Natural killer cell (primary cell): Measurements from ENCODE around the gene SEPTIN14. TPM values are rescaled to one million over a fixed set of nuclear protein-coding genes. Genes with fewer than 3 reads are reported as not detected.
"Not testable (repeated sequence)": the region's sequence is repeated elsewhere in the genome, so short reads cannot be mapped to it uniquely, and the experiment has no call there.

Experiments
- ATAC-seq, 3 donors: fragments of 150-1000 bp in 2 of 3; fragments of 200-7000 bp in 1 of 3; cut with Tn5 transposase; 1 replicate in 1 of 3; 2 replicates in 2 of 3; pipeline ENCODE4 v1.10.0; 2021; ENCODE audit warnings: mild to moderate bottlenecking in 2 of 3, moderate library complexity in 2 of 3
- DNase-seq, 2 donors: peaks; one replicate each; pipeline versions ENCODE4 v3.0.0 to v3.0.0-alpha.2; 2013 to 2021; ENCODE audit warnings: mixed read lengths in 1 of 2
- H3K27ac ChIP-seq: one replicate; pipeline ENCODE4 v1.5.1; 2013; ENCODE audit warnings: mild to moderate bottlenecking, low read length
- H3K27me3 ChIP-seq: one replicate; pipeline ENCODE4 v1.6.1; 2013; ENCODE audit warnings: low read length; ENCODE audit not compliant: control insufficient read depth, insufficient read depth
- H3K36me3 ChIP-seq: one replicate; pipeline ENCODE4 v1.6.1; 2013; ENCODE audit warnings: low read length; ENCODE audit not compliant: control insufficient read depth, insufficient read depth
- H3K4me1 ChIP-seq: one replicate; pipeline ENCODE4 v1.6.1; 2013; ENCODE audit warnings: low read length; ENCODE audit not compliant: control insufficient read depth, insufficient read depth
- H3K4me3 ChIP-seq: one replicate; pipeline ENCODE4 v1.5.1; 2013; ENCODE audit warnings: low read length
- H3K9me3 ChIP-seq: one replicate; pipeline ENCODE4 v1.6.1; 2013; ENCODE audit warnings: low read length; ENCODE audit not compliant: control insufficient read depth, insufficient read depth
- H3K27ac Mint-ChIP-seq, 2 donors: one replicate each; pipeline ENCODE4 v1.8.0; 2022; ENCODE audit warnings: mild to moderate bottlenecking in 2 of 2, mixed read lengths in 2 of 2, moderate library complexity in 1 of 2
- H3K27me3 Mint-ChIP-seq, 2 donors: one replicate each; pipeline ENCODE4 v1.8.0; 2022; ENCODE audit warnings: low read depth in 2 of 2, mixed read lengths in 2 of 2
- H3K36me3 Mint-ChIP-seq: one replicate; pipeline ENCODE4 v1.8.0; 2022; ENCODE audit warnings: mixed read lengths
- H3K4me1 Mint-ChIP-seq, 2 donors: one replicate each; pipeline ENCODE4 v1.8.0; 2022; ENCODE audit warnings: mixed read lengths in 2 of 2
- H3K4me3 Mint-ChIP-seq: one replicate; pipeline ENCODE4 v1.8.0; 2022; ENCODE audit warnings: mild to moderate bottlenecking, moderate library complexity, mixed read lengths
- H3K9me3 Mint-ChIP-seq, 2 donors: one replicate each; pipeline ENCODE4 v1.8.0; 2022; ENCODE audit warnings: mixed read lengths in 2 of 2
- WGBS: methylation state at CpG from one replicate; pipeline ENCODE4 v1.1.7; 2013; ENCODE audit warnings: missing lambda C conversion rate; ENCODE audit not compliant: insufficient coverage; 5-methylcytosine and 5-hydroxymethylcytosine counted together
- intact Hi-C: fragments of 100-400 bp; cut with micrococcal nuclease; formaldehyde crosslinking; loops from one replicate; pipeline ENCODE4 v1.14.2; 2022
- total RNA-seq, 4 donors: library from RNA; stranded (reverse); fragments of 120-200 nt in 1 of 4; gene quantifications; one replicate each; pipeline versions ENCODE4 v1.2.3 to v1.2.4, GENCODE V29; 2013 to 2022
- TF ChIP-seq, protein P1 (sequence below): fragments of 200-600 bp; IDR thresholded peaks from one replicate; pipeline ENCODE4 v1.8.0; 2022; ENCODE audit warnings: antibody characterized with exemption

Gene SEPTIN14
- total RNA-seq = not detected
- total RNA-seq (2013) = not detected

DNA sequence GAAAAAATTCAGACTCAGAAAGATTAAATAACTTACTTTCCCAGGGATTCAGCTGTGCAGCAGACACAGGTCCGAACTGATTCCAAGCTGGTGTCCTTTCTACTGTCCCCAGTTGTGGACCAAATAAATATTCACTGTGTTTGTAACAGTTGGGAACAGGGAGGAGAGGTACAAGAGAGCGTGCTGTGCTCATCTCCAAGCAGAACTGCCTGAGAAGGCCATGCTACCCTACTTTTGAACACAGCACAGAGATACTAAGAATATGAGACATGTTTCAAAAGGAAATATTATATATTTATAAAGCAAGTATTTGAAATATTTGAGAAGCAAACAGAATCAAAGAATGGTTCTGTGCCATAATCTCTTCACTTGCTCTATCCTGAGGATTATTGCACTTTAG, at the start of gene SEPTIN14:
SEPTIN14 (minus strand) TSS at position 101 of the 400 bp plus-strand sequence. CDS start 756 bp downstream, outside the sequence.
- H3K36me3 Mint-ChIP-seq, H3K4me1 ChIP-seq, H3K27me3 ChIP-seq, H3K27me3 Mint-ChIP-seq, H3K27ac ChIP-seq, intact Hi-C loops, H3K27ac Mint-ChIP-seq, H3K4me3 ChIP-seq, ATAC-seq, H3K4me1 Mint-ChIP-seq, H3K36me3 ChIP-seq, H3K9me3 ChIP-seq, H3K4me3 Mint-ChIP-seq, DNase-seq, H3K9me3 Mint-ChIP-seq: not testable (repeated sequence)
- 96% methylated on average over 2 of the region's 2 CpGs for WGBS

DNA sequence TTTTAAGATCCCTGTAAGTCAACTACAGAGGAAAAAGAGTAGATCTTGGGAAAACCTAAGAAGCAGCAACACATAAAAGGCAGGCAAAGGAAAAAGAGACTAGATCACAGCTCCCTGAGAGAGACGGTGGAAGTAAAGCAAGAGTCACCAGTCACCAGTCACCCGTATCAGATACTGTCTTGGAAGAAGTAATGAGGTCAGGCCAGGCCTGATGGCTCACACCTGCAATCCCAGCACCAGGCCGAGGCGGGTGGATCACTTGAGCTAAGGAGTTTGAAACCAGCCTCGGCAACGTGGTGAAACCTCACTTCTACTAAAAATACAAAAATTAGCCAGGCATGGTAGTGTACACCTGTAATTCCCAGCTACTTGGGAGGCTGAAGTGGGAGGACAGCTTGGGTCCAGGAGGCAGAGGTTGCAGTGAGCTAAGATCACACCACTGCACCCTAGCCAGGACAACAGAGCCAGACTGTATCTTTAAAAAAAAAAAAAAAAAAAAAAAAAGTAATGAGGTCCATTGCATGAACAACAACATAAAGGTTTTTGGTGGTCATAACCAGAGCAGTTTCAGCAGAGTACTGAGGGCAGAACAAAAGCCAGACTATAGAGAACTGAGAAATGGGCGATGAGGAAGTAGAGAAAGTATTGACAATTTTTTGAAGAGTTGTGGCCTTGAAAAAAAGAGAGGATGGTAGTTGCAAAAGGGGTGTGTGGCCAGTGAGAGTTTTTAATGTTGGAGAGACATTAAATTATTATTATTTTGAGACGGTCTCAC, 41.6 kb upstream of the SEPTIN14 start:
- ATAC-seq = no peak

DNA sequence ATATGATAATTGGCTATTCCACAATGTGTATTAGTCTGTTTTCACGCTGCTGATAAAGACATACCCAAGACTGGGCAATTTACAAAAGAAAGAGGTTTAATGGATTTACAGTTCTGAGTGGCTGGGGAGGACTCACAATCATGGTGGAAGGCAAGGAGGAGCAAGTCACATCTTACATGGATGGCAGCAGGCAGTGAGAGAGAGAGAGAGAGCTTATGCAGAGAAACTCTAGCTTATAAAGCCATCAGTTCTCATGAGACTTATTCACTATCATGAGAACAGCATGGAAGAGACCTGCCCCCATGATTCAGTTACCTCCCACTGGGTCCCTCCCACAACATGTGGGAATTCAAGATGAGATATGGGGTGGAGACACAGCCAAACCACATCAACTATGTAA, 38.5 kb upstream of the SEPTIN14 start:
- H3K4me1 Mint-ChIP-seq, H3K36me3 ChIP-seq, H3K4me3 Mint-ChIP-seq, H3K27ac Mint-ChIP-seq, H3K27ac ChIP-seq, H3K4me1 ChIP-seq, H3K9me3 Mint-ChIP-seq, intact Hi-C loops, H3K27me3 Mint-ChIP-seq, H3K9me3 ChIP-seq, H3K27me3 ChIP-seq, ATAC-seq, H3K36me3 Mint-ChIP-seq, H3K4me3 ChIP-seq, DNase-seq: not testable (repeated sequence)
- 100% methylated on average over 1 of the region's 1 CpG for WGBS

More for the DNA sequence above, 41.6 kb upstream of the SEPTIN14 start:
- no peaks in the 10 kb centered on the region for H3K36me3 ChIP-seq
- H3K4me1 ChIP-seq = no peaks in the 10 kb centered on the region
- no peak overlapping the region for H3K27ac ChIP-seq
- no peak overlapping the region for H3K27ac Mint-ChIP-seq
- H3K9me3 ChIP-seq = no peaks in the 10 kb centered on the region
- H3K4me3 ChIP-seq = no peak overlapping the region
- no peaks in the 10 kb centered on the region for H3K27me3 Mint-ChIP-seq
- H3K4me1 Mint-ChIP-seq = peaks cover 0 to 5% of the 10 kb centered on the region in 2 donors
- H3K27me3 ChIP-seq = no peaks in the 10 kb centered on the region
- TF ChIP-seq, protein P1, sequence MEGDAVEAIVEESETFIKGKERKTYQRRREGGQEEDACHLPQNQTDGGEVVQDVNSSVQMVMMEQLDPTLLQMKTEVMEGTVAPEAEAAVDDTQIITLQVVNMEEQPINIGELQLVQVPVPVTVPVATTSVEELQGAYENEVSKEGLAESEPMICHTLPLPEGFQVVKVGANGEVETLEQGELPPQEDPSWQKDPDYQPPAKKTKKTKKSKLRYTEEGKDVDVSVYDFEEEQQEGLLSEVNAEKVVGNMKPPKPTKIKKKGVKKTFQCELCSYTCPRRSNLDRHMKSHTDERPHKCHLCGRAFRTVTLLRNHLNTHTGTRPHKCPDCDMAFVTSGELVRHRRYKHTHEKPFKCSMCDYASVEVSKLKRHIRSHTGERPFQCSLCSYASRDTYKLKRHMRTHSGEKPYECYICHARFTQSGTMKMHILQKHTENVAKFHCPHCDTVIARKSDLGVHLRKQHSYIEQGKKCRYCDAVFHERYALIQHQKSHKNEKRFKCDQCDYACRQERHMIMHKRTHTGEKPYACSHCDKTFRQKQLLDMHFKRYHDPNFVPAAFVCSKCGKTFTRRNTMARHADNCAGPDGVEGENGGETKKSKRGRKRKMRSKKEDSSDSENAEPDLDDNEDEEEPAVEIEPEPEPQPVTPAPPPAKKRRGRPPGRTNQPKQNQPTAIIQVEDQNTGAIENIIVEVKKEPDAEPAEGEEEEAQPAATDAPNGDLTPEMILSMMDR = no peak
- no peak for DNase-seq
- no peaks in the 10 kb centered on the region for H3K9me3 Mint-ChIP-seq
- WGBS = 72% methylated on average over 2 of the region's 8 CpGs
- intact Hi-C loops = no loop called here
- H3K36me3 Mint-ChIP-seq = no peaks in the 10 kb centered on the region
- H3K4me3 Mint-ChIP-seq = no peak overlapping the region

DNA sequence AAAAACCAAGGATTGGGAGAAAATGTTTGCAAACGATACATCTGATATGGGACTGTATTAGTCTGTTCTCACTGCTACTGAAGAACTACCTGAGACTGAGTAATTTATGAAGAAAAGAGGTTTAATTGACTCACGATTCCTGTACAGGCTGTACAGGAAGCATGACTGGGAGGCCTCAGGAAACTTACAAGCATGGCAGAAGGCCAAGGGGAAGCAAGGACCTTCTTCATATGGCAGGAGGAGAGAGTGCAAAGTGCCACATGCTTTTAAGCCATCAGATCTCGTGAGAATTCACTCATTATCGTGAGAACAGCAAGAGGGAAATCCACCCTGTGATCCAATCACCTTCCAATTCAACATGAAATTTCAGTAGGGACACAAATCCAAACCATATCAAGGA, 35.7 kb upstream of the SEPTIN14 start:
- no peak for ATAC-seq
- Histone ChIP-seq H3K9me3 (no peaks in the 10 kb centered on the region), H3K36me3 (no peaks in the 10 kb centered on the region), H3K27ac (no peak overlapping the region), H3K4me3 (no peak overlapping the region), H3K27me3 (no peaks in the 10 kb centered on the region), H3K4me1 (no peaks in the 10 kb centered on the region)
- no peak overlapping the region for H3K27ac Mint-ChIP-seq
- intact Hi-C loops = no loop called here
- no peaks in the 10 kb centered on the region for H3K27me3 Mint-ChIP-seq
- no peak for DNase-seq
- WGBS = 79% methylated on average over 4 of the region's 4 CpGs
- no peaks in the 10 kb centered on the region for H3K9me3 Mint-ChIP-seq
- no peaks in the 10 kb centered on the region for H3K4me1 Mint-ChIP-seq
- H3K4me3 Mint-ChIP-seq = no peak overlapping the region
- no peaks in the 10 kb centered on the region for H3K36me3 Mint-ChIP-seq
- TF ChIP-seq, protein P1 = no peak
